ENCODE data around the gene NRXN2. TPM values are rescaled to one million over a fixed set of nuclear protein-coding genes. Genes with fewer than 3 reads are reported as not detected.

Gene NRXN2
- total RNA-seq, 3 donors from 2014 or later: 3.9 to 42.0 (median 6.9) TPM

DNA sequence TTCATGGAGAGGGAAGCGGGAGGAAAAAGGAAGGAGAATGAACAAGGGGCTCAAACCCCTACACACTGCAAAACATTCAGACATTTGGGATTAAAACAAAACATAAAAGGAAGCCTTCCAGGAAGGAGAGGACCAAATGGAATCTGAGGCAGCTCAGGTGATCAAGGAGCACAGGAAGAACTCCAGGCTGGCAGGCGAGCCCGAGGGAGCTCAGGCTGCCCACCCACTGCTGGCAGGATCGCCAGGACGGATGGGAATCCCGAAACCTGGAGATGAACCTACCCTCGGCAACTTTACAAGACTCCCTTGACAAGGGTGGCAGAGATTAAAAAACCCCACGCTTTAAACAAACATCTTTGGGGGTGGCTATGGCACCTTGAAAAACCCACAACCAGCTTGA, 41.8 kb upstream of the NRXN2 start:
- TF ChIP-seq, protein P1, sequence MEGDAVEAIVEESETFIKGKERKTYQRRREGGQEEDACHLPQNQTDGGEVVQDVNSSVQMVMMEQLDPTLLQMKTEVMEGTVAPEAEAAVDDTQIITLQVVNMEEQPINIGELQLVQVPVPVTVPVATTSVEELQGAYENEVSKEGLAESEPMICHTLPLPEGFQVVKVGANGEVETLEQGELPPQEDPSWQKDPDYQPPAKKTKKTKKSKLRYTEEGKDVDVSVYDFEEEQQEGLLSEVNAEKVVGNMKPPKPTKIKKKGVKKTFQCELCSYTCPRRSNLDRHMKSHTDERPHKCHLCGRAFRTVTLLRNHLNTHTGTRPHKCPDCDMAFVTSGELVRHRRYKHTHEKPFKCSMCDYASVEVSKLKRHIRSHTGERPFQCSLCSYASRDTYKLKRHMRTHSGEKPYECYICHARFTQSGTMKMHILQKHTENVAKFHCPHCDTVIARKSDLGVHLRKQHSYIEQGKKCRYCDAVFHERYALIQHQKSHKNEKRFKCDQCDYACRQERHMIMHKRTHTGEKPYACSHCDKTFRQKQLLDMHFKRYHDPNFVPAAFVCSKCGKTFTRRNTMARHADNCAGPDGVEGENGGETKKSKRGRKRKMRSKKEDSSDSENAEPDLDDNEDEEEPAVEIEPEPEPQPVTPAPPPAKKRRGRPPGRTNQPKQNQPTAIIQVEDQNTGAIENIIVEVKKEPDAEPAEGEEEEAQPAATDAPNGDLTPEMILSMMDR (IDR thresholded peaks at IDR 0.05): no peak
- Histone ChIP-seq H3K4me1 (ENCODE audit: low read depth) (peaks cover 6% of the 10 kb centered on the region), H3K36me3 (ENCODE audit: low read depth) (peaks cover 39% of the 10 kb centered on the region), H3K9me3 (no peaks in the 10 kb centered on the region), H3K4me3 (no peak overlapping the region)
- no peak for DNase-seq
- intact Hi-C loops (cut with DNase I, micrococcal nuclease): no loop called here
- ATAC-seq: no peak

DNA sequence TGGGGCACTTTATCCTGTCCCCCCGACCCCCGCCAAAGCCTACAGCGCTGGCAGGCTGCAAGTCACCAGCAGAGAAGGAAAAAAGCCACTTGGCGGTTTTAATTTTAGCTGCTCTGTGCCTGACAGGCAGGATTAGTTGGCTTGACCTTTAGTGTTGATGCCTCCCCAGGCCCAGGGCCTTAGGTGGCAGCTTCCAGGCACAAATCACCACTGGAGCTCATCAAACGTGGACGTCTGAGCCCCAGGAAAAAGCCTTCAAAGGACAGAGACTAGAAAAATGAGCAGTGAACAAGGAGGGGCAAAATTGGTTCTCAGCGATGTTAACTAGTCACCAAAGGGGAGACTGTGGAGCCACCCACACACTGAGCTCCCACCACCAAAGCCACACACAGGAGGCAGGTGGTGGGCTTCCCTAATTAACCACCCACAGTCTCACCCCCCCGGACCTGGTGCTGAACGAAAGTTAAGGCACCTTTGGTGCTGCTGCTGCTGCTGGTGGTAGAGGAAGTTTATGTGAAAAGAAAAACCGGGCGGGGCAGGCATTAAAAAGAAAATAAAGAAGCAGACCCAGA, 41.1 kb upstream of the NRXN2 start:
- intact Hi-C loops (cut with DNase I, micrococcal nuclease): no loop called here
- no peaks in the 10 kb centered on the region for H3K9me3 ChIP-seq
- peak in 2 of 3 donors; percentile 30 to 73 for DNase-seq

DNA sequence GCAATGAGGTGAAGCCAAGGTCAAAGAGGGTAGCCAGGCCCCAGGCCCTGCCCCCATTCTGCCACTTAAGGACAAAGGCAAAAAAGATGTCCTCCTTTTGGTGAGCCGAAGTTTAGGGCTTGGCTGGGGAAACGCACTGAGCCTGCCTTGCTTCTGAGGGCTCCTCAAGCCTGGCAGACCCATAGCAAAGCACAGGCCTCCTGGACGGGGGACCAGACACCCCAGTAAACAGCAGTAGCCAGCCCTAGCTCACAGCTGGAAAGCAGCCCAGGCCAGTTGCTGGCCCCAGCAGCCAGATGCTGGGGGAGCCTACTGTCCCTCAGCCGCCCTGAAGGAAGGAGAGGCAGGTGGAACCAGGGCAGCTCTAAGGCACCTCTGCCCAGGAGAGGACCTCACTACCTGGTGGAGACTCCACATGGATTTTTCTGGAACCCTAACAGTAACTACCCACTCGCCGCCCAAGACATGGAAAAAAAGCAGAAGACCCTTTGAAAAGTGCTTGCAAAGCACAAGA, 40.6 kb upstream of the NRXN2 start:
- H3K36me3 ChIP-seq (ENCODE audit: low read depth): peaks cover 27% of the 10 kb centered on the region
- no peak overlapping the region for H3K4me3 ChIP-seq
- DNase-seq (peak in 1 of 3 donors; percentile 29), ATAC-seq (no peak)
- TF ChIP-seq, protein P1 (IDR thresholded peaks at IDR 0.05): no peak
- peaks cover 6% of the 10 kb centered on the region for H3K4me1 ChIP-seq (ENCODE audit: low read depth)
- H3K9me3 ChIP-seq: no peaks in the 10 kb centered on the region
- intact Hi-C loops (cut with DNase I, micrococcal nuclease): no loop called here

More for the DNA sequence above, 41.1 kb upstream of the NRXN2 start:
- TF ChIP-seq, protein P1 (IDR thresholded peaks at IDR 0.05): no peak
- Histone ChIP-seq H3K36me3 (ENCODE audit: low read depth) (peaks cover 32% of the 10 kb centered on the region), H3K4me1 (ENCODE audit: low read depth) (peaks cover 6% of the 10 kb centered on the region), H3K4me3 (no peak overlapping the region)
- peak; percentile 33 for ATAC-seq

DNA sequence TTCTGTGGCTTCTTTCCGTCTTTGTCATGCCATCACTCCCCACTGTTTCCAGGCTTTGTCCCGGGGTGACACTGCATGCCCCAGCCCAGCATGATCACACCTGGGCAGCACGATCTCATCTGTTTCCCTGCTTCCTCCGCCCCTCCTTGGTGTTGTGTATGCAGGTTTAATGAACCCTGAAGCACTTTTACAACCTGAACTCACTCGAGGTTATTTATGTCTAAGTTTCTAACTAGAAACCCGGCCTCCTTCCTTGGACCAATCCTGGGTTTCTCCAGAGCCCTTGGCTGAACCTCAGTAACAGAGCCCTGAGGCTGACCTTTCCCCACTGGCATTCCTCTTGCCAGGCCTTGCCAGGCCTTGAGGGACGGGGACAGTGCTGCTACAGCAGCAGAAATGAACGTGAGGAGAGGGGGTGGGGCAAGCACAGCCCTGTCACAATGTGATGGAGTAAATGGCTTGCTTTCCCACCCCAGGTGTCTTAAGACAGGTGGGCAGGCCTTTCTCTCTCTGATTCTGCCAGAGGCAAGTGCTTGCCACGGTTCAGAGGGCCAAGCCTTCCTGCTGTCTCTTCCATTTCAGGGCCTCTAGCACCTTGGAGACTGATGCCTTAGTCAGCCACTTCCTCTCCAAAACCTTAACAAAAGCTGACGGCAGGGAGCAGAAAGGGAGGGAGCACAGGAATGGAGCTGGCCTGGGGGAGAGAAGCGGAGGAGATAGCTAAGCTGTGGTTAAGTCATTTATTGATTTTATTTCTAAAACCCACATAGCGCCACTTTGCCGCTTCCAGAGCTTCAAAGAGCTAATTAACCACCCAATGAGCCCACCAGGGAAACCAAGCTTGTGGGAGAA, 39.9 kb upstream of the NRXN2 start:
- Histone ChIP-seq H3K4me3 (no peak overlapping the region), H3K36me3 (ENCODE audit: low read depth) (peaks cover 20% of the 10 kb centered on the region), H3K4me1 (ENCODE audit: low read depth) (peaks cover 6% of the 10 kb centered on the region), H3K9me3 (no peaks in the 10 kb centered on the region)
- DNase-seq (no peak), ATAC-seq (peak; percentile 2)
- intact Hi-C loops (cut with DNase I, micrococcal nuclease): no loop called here
- TF ChIP-seq, protein P1 (IDR thresholded peaks at IDR 0.05): no peak

DNA sequence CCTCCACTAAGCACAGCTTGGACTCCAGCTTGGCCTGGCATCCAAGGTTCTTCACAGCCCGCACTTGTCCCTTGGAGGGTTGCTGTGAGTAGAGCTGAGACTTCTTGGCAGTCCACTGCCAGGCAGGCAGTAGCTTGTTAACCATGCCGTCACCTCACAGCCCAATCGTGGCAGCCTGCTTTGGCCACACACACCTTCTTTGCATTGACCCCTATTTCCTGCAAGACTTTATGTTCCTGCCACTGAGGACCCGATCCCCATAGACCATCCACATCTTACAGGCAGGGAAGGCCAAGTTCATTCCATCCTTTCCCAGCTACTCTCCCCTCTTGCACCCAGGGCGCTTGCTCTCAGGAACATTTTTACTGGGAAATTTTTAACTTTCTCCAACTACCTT, 39.3 kb upstream of the NRXN2 start:
- H3K4me1 ChIP-seq (ENCODE audit: low read depth): peaks cover 6% of the 10 kb centered on the region
- no peaks in the 10 kb centered on the region for H3K9me3 ChIP-seq
- DNase-seq (no peak), ATAC-seq (peak; percentile 5)
- TF ChIP-seq, protein P1 (IDR thresholded peaks at IDR 0.05): no peak
- intact Hi-C loops (cut with DNase I, micrococcal nuclease): no loop called here
- H3K36me3 ChIP-seq (ENCODE audit: low read depth): peaks cover 14% of the 10 kb centered on the region
- no peak overlapping the region for H3K4me3 ChIP-seq
